HEK293 (cell line): ENCODE results near the gene SREBF2.
A peak's percentile ranks its signal among the peaks of the same experiment; 100 is the strongest.

Experiments
- CTCF ChIA-PET: fragments of 350-600 bp; formaldehyde crosslinking; extraction: SDS; loops from one replicate; lab custom pipeline; 2021; ENCODE audit warnings: antibody characterized with exemption; lab: Yijun Ruan, JAX
- POLR2A ChIA-PET: fragments of 300-600 bp; formaldehyde crosslinking; extraction: SDS; loops from one replicate; lab custom pipeline; 2020; ENCODE audit warnings: antibody characterized with exemption, inconsistent platforms; lab: Yijun Ruan, JAX
- H3K27ac ChIP-seq: fragments of 200-500 bp; sonication (Bioruptor generic); 2 replicates; pipeline ENCODE4 v1.5.1; 2014; ENCODE audit warnings: low read depth, low read length, control low read depth, inconsistent platforms; ENCODE audit errors: extremely low read depth
- H3K36me3 ChIP-seq, 2 experiments: fragments of 200-500 bp in 1 of 2; sonication (Bioruptor generic) in 1 of 2; 1 replicate in 1 of 2; 2 replicates in 1 of 2; pipeline ENCODE4 v1.5.1; 2014 to 2017; ENCODE audit warnings: inconsistent platforms in 2 of 2, low read length in 2 of 2; ENCODE audit not compliant: control insufficient read depth in 2 of 2, insufficient read depth in 1 of 2
- H3K4me1 ChIP-seq: fragments of 200-500 bp; sonication (Bioruptor generic); 2 replicates; pipeline ENCODE4 v1.5.1; 2014; ENCODE audit warnings: mild to moderate bottlenecking, low read length, inconsistent platforms; ENCODE audit not compliant: control insufficient read depth, insufficient read depth
- H3K4me3 ChIP-seq: 2 replicates; pipeline ENCODE4 v1.5.1; 2011; ENCODE audit warnings: low read depth, mild to moderate bottlenecking, control low read depth, low read length, moderate library complexity
- H3K9me3 ChIP-seq: fragments of 200-500 bp; sonication (Bioruptor generic); 2 replicates; pipeline ENCODE4 v1.5.1; 2014; ENCODE audit warnings: low read depth, low read length, inconsistent platforms; ENCODE audit not compliant: control insufficient read depth, insufficient read depth
- BCL11A ChIP-seq: fragments of 450-650 bp; formaldehyde crosslinking; IDR thresholded peaks from 2 replicates; pipeline ENCODE4 v1.5.1; 2016; ENCODE audit warnings: low read depth, missing biosample characterization, missing genetic modification characterization
- EGR2 ChIP-seq: fragments of 450-650 bp; formaldehyde crosslinking; IDR thresholded peaks from 2 replicates; pipeline ENCODE4 v1.5.1; 2016; ENCODE audit warnings: low read depth, missing biosample characterization, missing genetic modification characterization
- GLIS1 ChIP-seq: fragments of 450-650 bp; formaldehyde crosslinking; IDR thresholded peaks from 2 replicates; pipeline ENCODE4 v1.5.1; 2016; ENCODE audit warnings: missing biosample characterization, missing genetic modification characterization
- KLF1 ChIP-seq: fragments of 450-650 bp; formaldehyde crosslinking; IDR thresholded peaks from 2 replicates; pipeline ENCODE4 v1.5.1; 2016; ENCODE audit warnings: missing biosample characterization, missing genetic modification characterization
- MZF1 ChIP-seq: fragments of 450-650 bp; formaldehyde crosslinking; IDR thresholded peaks from 2 replicates; pipeline ENCODE4 v1.5.1; 2017; ENCODE audit warnings: missing biosample characterization, missing genetic modification characterization, borderline replicate concordance
- REPIN1 ChIP-seq: fragments of 450-650 bp; formaldehyde crosslinking; IDR thresholded peaks from 2 replicates; pipeline ENCODE4 v1.5.1; 2017; ENCODE audit warnings: missing biosample characterization, missing genetic modification characterization, low read depth
- YY1 ChIP-seq: fragments of 450-650 bp; formaldehyde crosslinking; IDR thresholded peaks from 2 replicates; pipeline ENCODE4 v1.5.1; 2018; ENCODE audit warnings: missing biosample characterization, missing genetic modification characterization
- ZBTB6 ChIP-seq: fragments of 450-650 bp; formaldehyde crosslinking; IDR thresholded peaks from 2 replicates; pipeline ENCODE4 v1.5.1; 2017; ENCODE audit warnings: missing biosample characterization, missing genetic modification characterization
- ZFHX2 ChIP-seq: fragments of 450-650 bp; formaldehyde crosslinking; conservative IDR thresholded peaks from 2 replicates; pipeline ENCODE4 v1.5.1; 2016; ENCODE audit warnings: missing biosample characterization, missing genetic modification characterization
- ZIC2 ChIP-seq: fragments of 450-650 bp; formaldehyde crosslinking; IDR thresholded peaks from 2 replicates; pipeline ENCODE4 v1.5.1; 2016; ENCODE audit warnings: missing biosample characterization, missing genetic modification characterization
- ZNF148 ChIP-seq: fragments of 450-650 bp; formaldehyde crosslinking; IDR thresholded peaks from 2 replicates; pipeline ENCODE4 v1.5.0; 2017; ENCODE audit warnings: missing biosample characterization, missing genetic modification characterization, borderline replicate concordance
- ZNF169 ChIP-seq: fragments of 450-650 bp; formaldehyde crosslinking; IDR thresholded peaks from 2 replicates; pipeline ENCODE4 v1.5.1; 2016; ENCODE audit warnings: missing biosample characterization, missing genetic modification characterization
- ZNF280C ChIP-seq: fragments of 450-650 bp; formaldehyde crosslinking; IDR thresholded peaks from 2 replicates; pipeline ENCODE4 v1.5.1; 2016; ENCODE audit warnings: missing biosample characterization, missing genetic modification characterization
- ZNF366 ChIP-seq: fragments of 450-650 bp; formaldehyde crosslinking; conservative IDR thresholded peaks from 2 replicates; pipeline ENCODE4 v1.5.1; 2016; ENCODE audit warnings: missing biosample characterization, missing genetic modification characterization
- ZNF404 ChIP-seq: fragments of 450-650 bp; formaldehyde crosslinking; IDR thresholded peaks from 2 replicates; pipeline ENCODE4 v1.5.1; 2017; ENCODE audit warnings: missing biosample characterization, missing genetic modification characterization
- ZNF416 ChIP-seq: fragments of 450-650 bp; formaldehyde crosslinking; IDR thresholded peaks from 2 replicates; pipeline ENCODE4 v1.5.1; 2016; ENCODE audit warnings: missing biosample characterization, missing genetic modification characterization
- ZNF433 ChIP-seq: fragments of 450-650 bp; formaldehyde crosslinking; IDR thresholded peaks from 2 replicates; pipeline ENCODE4 v1.5.1; 2016; ENCODE audit warnings: missing biosample characterization, missing genetic modification characterization, low read depth
- ZNF473 ChIP-seq: fragments of 450-650 bp; formaldehyde crosslinking; IDR thresholded peaks from 2 replicates; pipeline ENCODE4 v1.5.1; 2017; ENCODE audit warnings: missing biosample characterization, missing genetic modification characterization
- ZNF561 ChIP-seq: fragments of 450-650 bp; IDR thresholded peaks from 2 replicates; pipeline ENCODE4 v1.5.1; 2018; ENCODE audit warnings: missing biosample characterization, missing genetic modification characterization, borderline replicate concordance
- ZNF585B ChIP-seq: fragments of 450-650 bp; formaldehyde crosslinking; IDR thresholded peaks from 2 replicates; pipeline ENCODE4 v1.5.1; 2016; ENCODE audit warnings: missing biosample characterization, missing genetic modification characterization
- ZNF596 ChIP-seq: fragments of 450-650 bp; IDR thresholded peaks from 2 replicates; pipeline ENCODE4 v1.5.0; 2018; ENCODE audit warnings: missing biosample characterization, mild to moderate bottlenecking, missing genetic modification characterization, moderate library complexity
- ZNF654 ChIP-seq: fragments of 450-650 bp; formaldehyde crosslinking; IDR thresholded peaks from 2 replicates; pipeline ENCODE4 v1.5.1; 2016; ENCODE audit warnings: low read depth, missing biosample characterization, missing genetic modification characterization
- ZNF776 ChIP-seq: fragments of 450-650 bp; formaldehyde crosslinking; IDR thresholded peaks from 2 replicates; pipeline ENCODE4 v1.5.0; 2017; ENCODE audit warnings: missing biosample characterization, missing genetic modification characterization, borderline replicate concordance

Gene SREBF2

GRCh38 chr22:41823797-41824196 is 9.1 kb upstream of the SREBF2 start:
- TF ChIP-seq ZNF404 (tag by site-specific recombination) (no peak), ZNF561 (tag by site-specific recombination) (no peak), ZNF280C (no peak), ZNF433 (tag by site-specific recombination) (no peak), ZNF366 (no peak), ZNF473 (no peak), ZNF169 (tag by site-specific recombination) (no peak), GLIS1 (tag by site-specific recombination) (no peak), BCL11A (tag by site-specific recombination) (no peak), ZNF585B (tag by site-specific recombination) (no peak), YY1 (tag by site-specific recombination) (no peak)
- TF ChIP-seq, all 188 proteins: peak for 0
- Histone ChIP-seq H3K4me3 (no peak overlapping the region), H3K27ac (no peak overlapping the region), H3K9me3 (no peaks in the 10 kb centered on the region), H3K4me1 (no peaks in the 10 kb centered on the region), H3K36me3 (peaks cover 0 to 58% of the 10 kb centered on the region in 2 experiments; a peak in 1 of 3 replicates)
- ChIA-PET CTCF (interaction anchor here (1.3 kb wide), 1 partner anchor 77 kb away, joined by 5 read pairs; no protein-coding TSS in a partner anchor), POLR2A (no interaction called here)

GRCh38 chr22:41825376-41825775 is 7.5 kb upstream of the SREBF2 start:
- H3K4me1 ChIP-seq, result no peaks in the 10 kb centered on the region
- ChIA-PET CTCF (interaction anchor here (2.6 kb wide), 1 partner anchor 128 kb away, joined by 11 read pairs; no protein-coding TSS in a partner anchor), POLR2A (interaction anchor here (3.3 kb wide), 1 partner anchor 25 kb away, joined by 12 read pairs; the partner anchor contains the start of gene CCDC134)
- H3K9me3 ChIP-seq, result no peaks in the 10 kb centered on the region
- peaks cover 0 to 48% of the 10 kb centered on the region in 2 experiments; a peak in 1 of 3 replicates for H3K36me3 ChIP-seq
- no peak for TF ChIP-seq ZNF416
- TF ChIP-seq ZNF776 (tag by site-specific recombination), result no peak
- TF ChIP-seq ZFHX2 (tag by site-specific recombination), result peak; percentile 48
- 0 out of 2 replicates have a peak, but pooled peaks have one; percentile 41 for TF ChIP-seq EGR2 (tag by site-specific recombination)
- no peak for TF ChIP-seq ZNF585B (tag by site-specific recombination)
- TF ChIP-seq REPIN1, result no peak
- H3K27ac ChIP-seq, result no peak overlapping the region
- no peak overlapping the region for H3K4me3 ChIP-seq

- no peaks in the 10 kb centered on the region for H3K4me1 ChIP-seq
- peaks cover 0 to 43% of the 10 kb centered on the region in 2 experiments; a peak in 1 of 3 replicates for H3K36me3 ChIP-seq
- H3K27ac ChIP-seq, result no peak overlapping the region
- no peak for TF ChIP-seq MZF1
- TF ChIP-seq ZNF596 (tag by site-specific recombination), result no peak
- TF ChIP-seq KLF1, result no peak
- peak; percentile 89 for TF ChIP-seq ZIC2
- TF ChIP-seq ZNF404 (tag by site-specific recombination), result no peak
- TF ChIP-seq ZNF654 (tag by site-specific recombination), result no peak
- no peak for TF ChIP-seq ZBTB6 (tag by site-specific recombination)
- no peak for TF ChIP-seq ZNF148 (tag by site-specific recombination)
- TF ChIP-seq, all 188 proteins: peak for 1
- POLR2A ChIA-PET, result interaction anchor here (0.6 to 3.3 kb wide), 2 partner anchors 19 to 25 kb away, joined by 3 to 12 read pairs; partner anchors contain the start of gene CCDC134
- Histone ChIP-seq H3K9me3 (no peaks in the 10 kb centered on the region), H3K4me3 (no peak overlapping the region)
- CTCF ChIA-PET, result interaction anchor here (0.6 to 2.6 kb wide), 5 partner anchors 80 to 990 kb away, joined by 3 to 11 read pairs (median 3); no protein-coding TSS in a partner anchor
Measured at GRCh38 chr22:41826021-41826420, 6.9 kb upstream of the SREBF2 start.
